Psoas muscle (tissue), 8 donors: ENCODE results near the gene OOSP1. TPM values are rescaled to one million over a fixed set of nuclear protein-coding genes. Genes with fewer than 3 reads are reported as not detected.

Experiments
- ATAC-seq, 4 donors: fragments of 200-7000 bp; cut with Tn5 transposase; one replicate each; pipeline ENCODE4 v1.9.1; 2020; ENCODE audit warnings: moderate library complexity in 3 of 4, mild to moderate bottlenecking in 2 of 4
- DNase-seq, 2 donors: peaks; one replicate each; pipeline ENCODE4 v3.0.0-alpha.2; 2020
- H3K27ac ChIP-seq: fragments of 200-600 bp; one replicate; pipeline ENCODE4 v1.8.0; 2022
- H3K27me3 ChIP-seq, 3 donors: fragments of 200-600 bp in 1 of 3; one replicate each; pipeline versions ENCODE4 v1.6.1 to v1.8.0; 2013 to 2022; ENCODE audit warnings: low read length in 2 of 3, mild to moderate bottlenecking in 2 of 3, moderate library complexity in 1 of 3; ENCODE audit not compliant: insufficient read depth in 3 of 3
- H3K36me3 ChIP-seq, 2 donors: fragments of 200-600 bp in 1 of 2; one replicate each; pipeline versions ENCODE4 v1.6.1 to v1.8.0; 2013 to 2022; ENCODE audit warnings: low read depth in 1 of 2, mild to moderate bottlenecking in 1 of 2, moderate library complexity in 1 of 2; ENCODE audit not compliant: insufficient read depth in 1 of 2
- H3K4me1 ChIP-seq: fragments of 200-600 bp; one replicate; pipeline ENCODE4 v1.8.0; 2022
- H3K4me3 ChIP-seq: fragments of 200-600 bp; one replicate; pipeline ENCODE4 v1.8.0; 2022; ENCODE audit warnings: mild to moderate bottlenecking
- H3K9me3 ChIP-seq: fragments of 200-600 bp; one replicate; pipeline ENCODE4 v1.8.0; 2022
- WGBS, 3 donors: extraction: QIAGEN DNeasy Blood & Tissue Kit; methylation state at CpG; one replicate each; pipeline versions ENCODE4 v1.1.6 to v1.1.7; 2013; 5-methylcytosine and 5-hydroxymethylcytosine counted together
- intact Hi-C, 2 donors: fragments of 100-400 bp; cut with DNase I; formaldehyde crosslinking; loops; one replicate each; pipeline versions ENCODE4 v1.11.0 to v1.14.2; 2022
- polyA plus RNA-seq, 3 donors: library from polyadenylated mRNA; stranded (reverse); fragments of 200-250 nt; gene quantifications; one replicate each; pipeline ENCODE4 v1.2.3, GENCODE V29; 2013
- total RNA-seq, 4 donors: library from RNA; stranded (reverse); fragmentation: NEBNext Ultra II Directional in 2 of 4; extraction: Animal tissue kit (Norgen Biotek cat#: 25700) in 2 of 4; gene quantifications; one replicate each; pipeline versions ENCODE4 v1.2.1 to v1.2.4, GENCODE V29; 2021 to 2023
- TF ChIP-seq, protein P1 (sequence below): fragments of 200-600 bp; IDR thresholded peaks from one replicate; pipeline ENCODE4 v1.8.0; 2022; ENCODE audit warnings: antibody characterized with exemption
- donor health status: healthy with polysubstance abuse.
- donor health status: DM: no; HTN: no; CAD: no; lungs with moderate emphysema.
- donor health status: Bipolar disorder and iron deficiency.
- donor health status: healthy.
- donor health status: DM: yes; HTN: yes; CAD: no.
- donor health status: DM: no; HTN: no; CAD: no.
- donor health status: DM: no; HTN: no; CAD: no.
- donor health status: DM: yes; HTN: yes; CAD: no.

The OOSP1 gene
- total and polyA plus RNA-seq, 7 donors: 0.22 TPM; not detected in 6

DNA sequence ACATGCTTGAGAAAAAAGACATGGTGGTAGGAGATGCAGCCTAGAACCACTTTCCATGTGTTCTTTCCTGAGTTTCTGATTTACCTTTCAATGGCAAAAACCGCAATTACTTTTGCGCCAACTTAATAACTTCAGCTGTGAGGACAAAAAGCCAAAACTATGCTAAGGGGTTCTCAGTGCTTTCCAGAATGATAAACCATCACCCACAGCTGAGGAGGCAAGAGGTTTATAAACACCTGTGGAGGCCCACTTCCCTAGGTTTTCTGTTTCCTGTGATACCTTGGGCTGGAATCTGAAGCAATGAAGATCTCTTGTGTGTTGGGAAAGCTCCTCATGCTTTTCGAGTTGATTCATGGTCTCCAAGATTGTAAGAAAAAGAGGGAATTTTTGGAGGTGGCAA, 25.5 kb downstream of the OOSP1 start, which contains the start of gene OOSP4A:
OOSP4A (plus strand) TSS at position 301 of the 400 bp plus-strand sequence; CDS start at position 301, 0 bp downstream.
- ATAC-seq (no peak), DNase-seq (no peak)
- intact Hi-C loops: no loop called here
- TF ChIP-seq, protein P1, sequence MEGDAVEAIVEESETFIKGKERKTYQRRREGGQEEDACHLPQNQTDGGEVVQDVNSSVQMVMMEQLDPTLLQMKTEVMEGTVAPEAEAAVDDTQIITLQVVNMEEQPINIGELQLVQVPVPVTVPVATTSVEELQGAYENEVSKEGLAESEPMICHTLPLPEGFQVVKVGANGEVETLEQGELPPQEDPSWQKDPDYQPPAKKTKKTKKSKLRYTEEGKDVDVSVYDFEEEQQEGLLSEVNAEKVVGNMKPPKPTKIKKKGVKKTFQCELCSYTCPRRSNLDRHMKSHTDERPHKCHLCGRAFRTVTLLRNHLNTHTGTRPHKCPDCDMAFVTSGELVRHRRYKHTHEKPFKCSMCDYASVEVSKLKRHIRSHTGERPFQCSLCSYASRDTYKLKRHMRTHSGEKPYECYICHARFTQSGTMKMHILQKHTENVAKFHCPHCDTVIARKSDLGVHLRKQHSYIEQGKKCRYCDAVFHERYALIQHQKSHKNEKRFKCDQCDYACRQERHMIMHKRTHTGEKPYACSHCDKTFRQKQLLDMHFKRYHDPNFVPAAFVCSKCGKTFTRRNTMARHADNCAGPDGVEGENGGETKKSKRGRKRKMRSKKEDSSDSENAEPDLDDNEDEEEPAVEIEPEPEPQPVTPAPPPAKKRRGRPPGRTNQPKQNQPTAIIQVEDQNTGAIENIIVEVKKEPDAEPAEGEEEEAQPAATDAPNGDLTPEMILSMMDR: no peak
- Histone ChIP-seq H3K4me1 (no peaks in the 10 kb centered on the region), H3K36me3 (no peaks in the 10 kb centered on the region), H3K27me3 (no peaks in the 10 kb centered on the region), H3K9me3 (no peaks in the 10 kb centered on the region), H3K4me3 (no peak within 1 kb of the TSS), H3K27ac (no peak within 1 kb of the TSS)
- 80 to 86% (median 85%) methylated on average over 3 of the region's 3 CpGs for WGBS, 3 donors

DNA sequence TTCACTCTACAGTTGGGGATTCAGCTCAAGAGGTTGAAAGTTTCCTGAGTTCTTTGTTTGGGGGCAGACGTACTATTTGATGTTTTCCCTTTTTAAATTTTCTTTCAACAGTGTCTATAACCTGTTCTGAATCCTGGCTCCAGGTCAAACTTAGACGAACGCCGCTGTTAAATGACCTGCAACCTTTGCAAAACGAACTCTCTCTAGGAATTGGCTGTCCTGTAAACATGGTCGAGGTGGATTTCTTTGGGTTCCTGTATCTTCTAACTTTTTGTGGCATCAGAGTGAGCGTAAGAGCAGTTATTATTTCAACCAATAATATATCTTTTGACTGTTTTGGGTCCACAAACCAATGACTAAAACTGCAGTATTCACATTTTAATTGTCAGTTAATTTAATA, 27.2 kb downstream of the OOSP1 start:
- WGBS, 3 donors: 69 to 75% (median 70%) methylated on average over 7 of the region's 7 CpGs
- intact Hi-C loops: no loop called here
- no peak for DNase-seq
- no peak overlapping the region for H3K4me3 ChIP-seq
- no peaks in the 10 kb centered on the region for H3K4me1 ChIP-seq
- no peaks in the 10 kb centered on the region for H3K27me3 ChIP-seq
- no peaks in the 10 kb centered on the region for H3K9me3 ChIP-seq
- H3K36me3 ChIP-seq: no peaks in the 10 kb centered on the region
- TF ChIP-seq, protein P1: no peak
- no peak for ATAC-seq
- H3K27ac ChIP-seq: no peak overlapping the region

DNA sequence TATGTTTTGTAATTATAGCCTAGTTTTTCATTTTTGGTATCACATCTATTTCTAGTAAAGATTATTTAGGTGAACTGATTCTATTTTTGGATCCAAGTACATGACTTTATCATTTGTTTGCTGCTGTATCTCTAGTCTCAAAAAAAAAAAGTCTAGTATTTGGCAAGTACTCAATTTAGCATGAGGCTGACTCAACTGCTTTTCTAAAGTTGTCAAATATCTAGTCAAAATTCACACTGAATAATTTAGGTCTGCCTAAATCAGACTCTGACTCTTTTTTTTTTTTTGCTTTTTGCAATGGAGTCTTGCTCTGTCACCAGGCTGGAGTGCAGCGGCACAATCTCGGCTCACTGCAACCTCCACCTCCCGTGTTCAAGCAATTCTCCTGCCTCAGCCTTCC, 28.0 kb downstream of the OOSP1 start:
- TF ChIP-seq, protein P1: no peak
- intact Hi-C loops: no loop called here
- Histone ChIP-seq H3K9me3 (no peaks in the 10 kb centered on the region), H3K36me3 (no peaks in the 10 kb centered on the region), H3K27me3 (no peaks in the 10 kb centered on the region), H3K4me3 (no peak overlapping the region), H3K27ac (no peak overlapping the region), H3K4me1 (no peaks in the 10 kb centered on the region)
- WGBS, 3 donors: 89 to 97% (median 92%) methylated on average over 3 of the region's 3 CpGs
- no peak for DNase-seq
- ATAC-seq: no peak

DNA sequence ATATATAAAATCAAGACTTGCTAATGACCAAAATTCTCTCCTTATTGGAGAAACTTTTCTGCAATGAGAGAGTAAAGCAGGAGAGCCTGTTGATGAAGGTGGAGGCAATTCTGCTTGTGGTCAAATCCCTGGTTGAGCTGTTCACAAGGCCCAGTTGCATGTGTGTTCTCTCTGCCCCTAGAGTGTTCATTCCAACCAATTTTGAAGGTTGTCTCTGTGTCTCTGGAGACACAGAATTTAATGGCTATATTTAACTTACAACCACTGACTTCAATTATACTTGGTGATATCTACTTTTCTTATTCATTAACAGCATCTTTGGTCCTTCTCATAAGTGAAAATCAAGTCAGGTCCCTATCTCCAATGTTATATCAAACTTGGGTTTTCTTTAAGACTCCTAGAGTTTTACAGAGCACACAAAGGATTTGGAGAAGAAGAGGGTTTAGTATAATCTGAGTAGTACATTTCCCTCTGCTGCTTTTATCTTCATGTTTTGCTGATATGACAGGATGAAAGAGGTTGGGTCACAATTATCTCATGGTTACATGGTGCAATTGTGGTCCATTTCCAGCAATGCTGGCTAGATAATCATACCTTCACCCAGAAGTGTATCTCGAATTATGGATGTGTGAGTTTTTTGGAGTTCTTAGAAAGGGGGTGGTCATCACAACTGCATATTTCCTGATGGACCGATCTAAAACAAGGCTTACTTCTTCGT, 29.6 kb downstream of the OOSP1 start:
- Histone ChIP-seq H3K4me1 (no peaks in the 10 kb centered on the region), H3K27me3 (no peaks in the 10 kb centered on the region), H3K27ac (no peak overlapping the region), H3K9me3 (no peaks in the 10 kb centered on the region), H3K36me3 (no peaks in the 10 kb centered on the region), H3K4me3 (no peak overlapping the region)
- intact Hi-C loops: no loop called here
- DNase-seq (no peak), ATAC-seq (no peak)
- TF ChIP-seq, protein P1: no peak
- WGBS, 3 donors: 79 to 91% (median 86%) methylated on average over 3 of the region's 3 CpGs

DNA sequence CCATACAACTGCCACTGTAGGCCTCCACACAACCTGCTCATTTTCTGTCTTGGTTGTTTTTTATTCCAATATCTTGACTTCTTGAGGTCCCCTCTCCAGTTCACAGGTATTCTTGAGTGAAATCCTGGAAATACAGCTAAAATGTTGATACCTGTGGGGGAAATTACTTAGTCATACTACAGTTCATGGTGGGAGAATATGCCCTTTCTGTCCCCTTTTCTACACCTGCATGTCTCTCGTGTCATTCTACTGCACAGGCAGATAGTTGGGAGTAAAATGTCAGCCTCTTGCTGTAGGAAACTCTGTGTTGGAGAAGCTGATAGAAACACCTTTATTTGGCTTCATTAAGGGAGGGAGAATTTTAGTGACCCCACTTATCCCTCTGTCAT, 30.2 kb downstream of the OOSP1 start:
- H3K36me3 ChIP-seq: no peaks in the 10 kb centered on the region
- H3K9me3 ChIP-seq: no peaks in the 10 kb centered on the region
- H3K27ac ChIP-seq: no peak overlapping the region
- no peaks in the 10 kb centered on the region for H3K27me3 ChIP-seq
- 62 to 69% (median 66%) methylated on average over 1 of the region's 1 CpG for WGBS, 3 donors
- DNase-seq: no peak
- no peak overlapping the region for H3K4me3 ChIP-seq
- TF ChIP-seq, protein P1: no peak
- H3K4me1 ChIP-seq: no peaks in the 10 kb centered on the region
- ATAC-seq: no peak
- intact Hi-C loops: no loop called here
